ENCODE measurements around the gene FGF4.

DNA sequence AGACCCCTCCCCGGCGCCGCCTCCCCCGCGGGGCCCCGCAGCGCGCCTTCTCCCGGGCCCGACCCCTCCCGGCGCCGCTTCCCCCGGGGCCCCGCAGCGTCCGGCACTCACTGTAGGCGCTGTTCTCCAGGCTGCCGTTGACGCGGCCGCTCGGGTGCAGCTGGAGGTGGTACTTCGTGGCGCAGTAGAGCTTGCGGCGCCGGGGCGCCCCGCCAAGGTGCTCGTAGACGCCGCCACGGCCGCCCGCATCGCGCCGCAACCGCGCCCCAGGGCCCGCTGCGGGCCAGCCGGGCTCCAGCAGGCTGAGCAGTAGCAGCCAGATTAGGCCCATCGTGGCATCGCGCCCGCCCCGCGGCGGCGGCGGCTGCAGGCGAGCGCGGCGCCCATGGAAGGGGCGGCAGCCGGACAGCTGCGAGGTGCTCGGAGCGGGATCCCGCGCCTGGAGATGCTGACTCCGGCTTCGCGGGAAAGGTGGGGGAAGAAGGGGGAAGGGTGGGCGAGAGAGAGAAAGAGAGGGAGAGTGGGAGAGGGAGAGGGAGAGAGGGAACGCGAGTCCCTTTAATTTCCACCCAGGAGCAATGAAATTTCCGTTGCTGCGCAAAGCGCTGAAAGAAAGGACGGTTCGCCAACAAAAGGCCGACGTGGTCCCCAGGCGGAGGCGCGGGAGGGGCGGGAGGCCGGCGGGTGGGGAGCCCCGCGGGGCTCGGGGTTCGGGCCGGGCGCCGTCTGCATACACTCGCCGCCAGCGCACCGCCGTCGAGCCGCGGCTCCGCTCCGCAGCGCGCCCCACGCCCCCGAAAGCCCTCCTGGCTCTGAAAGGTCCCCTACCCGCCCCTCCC, 43.7 kb upstream of the FGF4 start, which contains the start of gene FGF3:
- TF ChIP-seq FOXM1 (IDR thresholded peaks at IDR 0.05; ENCODE audit: borderline replicate concordance) = no peak
- no peak for TF ChIP-seq FOXK2 (IDR thresholded peaks at IDR 0.05)
- no peak for TF ChIP-seq SP1 (IDR thresholded peaks at IDR 0.05)
- TF ChIP-seq ARNT (IDR thresholded peaks at IDR 0.05) = no peak
- no peak for TF ChIP-seq TARDBP (IDR thresholded peaks at IDR 0.05)
- TF ChIP-seq BHLHE40 (IDR thresholded peaks at IDR 0.05; ENCODE audit: borderline replicate concordance) = no peak
- no peak for TF ChIP-seq NFRKB (IDR thresholded peaks at IDR 0.05)
- TF ChIP-seq ZNF384 (IDR thresholded peaks at IDR 0.05) = no peak
- no peak for TF ChIP-seq HDGF (IDR thresholded peaks at IDR 0.05; ENCODE audit: borderline replicate concordance)

All from HEK293T (cell line).